Endodermal cell (in vitro differentiated cells): ENCODE measurements around the gene MRPS9. TPM values are rescaled to one million over a fixed set of nuclear protein-coding genes. Genes with fewer than 3 reads are reported as not detected.
A peak's percentile ranks its signal among the peaks of the same experiment; 100 is the strongest.

Experiments used
- DNase-seq: peaks from one replicate; pipeline ENCODE4 v3.0.0-alpha.2; 2017
- H3K27ac ChIP-seq: 2 replicates; pipeline ENCODE4 v1.5.1; 2013; ENCODE audit warnings: mild to moderate bottlenecking, low read depth, low read length, moderate library complexity
- H3K27me3 ChIP-seq: 2 replicates; pipeline ENCODE4 v1.6.1; 2013; ENCODE audit warnings: mild to moderate bottlenecking, low read length, moderate library complexity; ENCODE audit not compliant: insufficient read depth, control insufficient read depth, poor library complexity, severe bottlenecking
- H3K36me3 ChIP-seq: 2 replicates; pipeline ENCODE4 v1.7.0; 2013; ENCODE audit warnings: mild to moderate bottlenecking, low read length, moderate library complexity; ENCODE audit not compliant: control insufficient read depth, insufficient read depth
- H3K4me1 ChIP-seq: one replicate; pipeline ENCODE4 v1.7.0; 2013; ENCODE audit warnings: low read length; ENCODE audit not compliant: control insufficient read depth, insufficient read depth
- H3K4me3 ChIP-seq: 2 replicates; pipeline ENCODE4 v1.5.1; 2013; ENCODE audit warnings: mild to moderate bottlenecking, low read length, moderate library complexity
- H3K9ac ChIP-seq: 2 replicates; pipeline ENCODE4 v1.6.1; 2013; ENCODE audit warnings: mild to moderate bottlenecking, low read length, moderate library complexity; ENCODE audit not compliant: poor library complexity, severe bottlenecking; ENCODE audit errors: extremely low read depth
- H3K9me3 ChIP-seq: 2 replicates; pipeline ENCODE4 v1.6.1; 2013; ENCODE audit warnings: mild to moderate bottlenecking, low read length, moderate library complexity; ENCODE audit not compliant: control insufficient read depth
- H3K27ac Mint-ChIP-seq: 2 replicates; pipeline ENCODE4 v1.8.0; 2020; ENCODE audit warnings: mixed read lengths
- H3K27me3 Mint-ChIP-seq: 2 replicates; pipeline ENCODE4 v1.8.0; 2021; ENCODE audit warnings: mild to moderate bottlenecking, mixed read lengths; ENCODE audit not compliant: insufficient read depth
- H3K36me3 Mint-ChIP-seq: 2 replicates; pipeline ENCODE4 v1.8.0; 2020; ENCODE audit warnings: low read depth, mixed read lengths
- H3K4me1 Mint-ChIP-seq: 2 replicates; pipeline ENCODE4 v1.8.0; 2020; ENCODE audit warnings: mixed read lengths
- H3K4me3 Mint-ChIP-seq: 2 replicates; pipeline ENCODE4 v1.8.0; 2020; ENCODE audit warnings: mild to moderate bottlenecking, moderate library complexity, mixed read lengths
- H3K9me3 Mint-ChIP-seq: 2 replicates; pipeline ENCODE4 v1.8.0; 2020; ENCODE audit warnings: mild to moderate bottlenecking, mixed read lengths
- CTCF ChIP-seq: fragments of 200-600 bp; sonication (generic); conservative IDR thresholded peaks from 2 replicates; pipeline ENCODE4 v1.5.0; 2021; ENCODE audit warnings: antibody characterized with exemption, mild to moderate bottlenecking
- WGBS, 2 experiments: methylation state at CpG; one replicate each; pipeline versions ENCODE4 v1.1.5 to v1.1.7; 2013; ENCODE audit warnings: missing lambda C conversion rate in 2 of 2, mixed read lengths in 1 of 2; ENCODE audit not compliant: insufficient coverage in 1 of 2, insufficient read length in 1 of 2; 5-methylcytosine and 5-hydroxymethylcytosine counted together
- total RNA-seq, 2 donors: library from RNA; stranded (reverse); fragmentation: NEBNext Ultra II Directional in 1 of 2; extraction: Animal tissue kit (Norgen Biotek cat#: 25700) in 1 of 2; gene quantifications; 2 replicates in 1 of 2; 3 replicates in 1 of 2; pipeline ENCODE4 v1.2.1, GENCODE V29; 2021

The MRPS9 gene
- total RNA-seq, 2 donors from 2014 or later, result 43.4 to 52.1 TPM

- Mint-ChIP-seq H3K4me3 (no peak overlapping the region), H3K36me3 (peaks cover 45% of the 10 kb centered on the region), H3K4me1 (peaks cover 9% of the 10 kb centered on the region), H3K27me3 (peaks cover 3% of the 10 kb centered on the region), H3K9me3 (no peaks in the 10 kb centered on the region), H3K27ac (no peak overlapping the region)
- H3K27ac ChIP-seq, result no peak overlapping the region
- peaks cover 47% of the 10 kb centered on the region for H3K36me3 ChIP-seq
- 89 to 95% methylated on average over 8 to 9 of the region's 9 CpGs for WGBS, 2 experiments
- no peak overlapping the region for H3K9ac ChIP-seq
- H3K4me3 ChIP-seq, result no peak overlapping the region
- H3K27me3 ChIP-seq, result no peaks in the 10 kb centered on the region
- no peak for DNase-seq
- TF ChIP-seq CTCF, result no peak
- no peaks in the 10 kb centered on the region for H3K9me3 ChIP-seq
- H3K4me1 ChIP-seq, result no peaks in the 10 kb centered on the region
Observed at GRCh38 chr2:105100046-105100840, 62.4 kb downstream of the MRPS9 start.

DNA sequence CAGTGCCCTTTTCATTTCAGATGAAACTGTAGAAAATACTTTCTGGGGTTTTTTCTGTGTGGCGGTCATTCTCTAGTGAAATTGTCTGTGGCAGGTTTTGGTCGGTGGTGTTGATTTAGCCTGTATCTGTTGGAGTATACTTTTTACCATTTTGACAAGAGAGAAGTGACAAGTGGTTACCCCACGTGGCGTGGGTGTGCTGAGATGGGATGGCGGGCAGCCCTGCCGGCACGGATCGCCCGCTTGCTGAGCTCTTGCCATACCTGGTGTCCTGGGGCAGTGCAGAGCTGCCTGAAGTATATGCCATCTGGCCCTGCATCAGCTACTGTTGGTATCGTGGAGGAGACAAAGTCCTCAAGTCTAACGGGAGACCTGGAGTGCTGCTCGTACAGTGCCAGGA lies 64.1 kb downstream of the MRPS9 start:
- Mint-ChIP-seq H3K4me3 (no peak overlapping the region), H3K27me3 (peaks cover 3% of the 10 kb centered on the region), H3K4me1 (peaks cover 9% of the 10 kb centered on the region), H3K27ac (no peak overlapping the region), H3K36me3 (peaks cover 37% of the 10 kb centered on the region), H3K9me3 (no peaks in the 10 kb centered on the region)
- H3K36me3 ChIP-seq, result peaks cover 42% of the 10 kb centered on the region
- 95 to 96% methylated on average over 7 to 12 of the region's 12 CpGs for WGBS, 2 experiments
- TF ChIP-seq CTCF, result no peak
- no peak overlapping the region for H3K4me3 ChIP-seq
- H3K4me1 ChIP-seq, result no peaks in the 10 kb centered on the region
- no peaks in the 10 kb centered on the region for H3K27me3 ChIP-seq
- no peaks in the 10 kb centered on the region for H3K9me3 ChIP-seq
- no peak for DNase-seq
- H3K27ac ChIP-seq, result no peak overlapping the region
- H3K9ac ChIP-seq, result no peak overlapping the region

DNA sequence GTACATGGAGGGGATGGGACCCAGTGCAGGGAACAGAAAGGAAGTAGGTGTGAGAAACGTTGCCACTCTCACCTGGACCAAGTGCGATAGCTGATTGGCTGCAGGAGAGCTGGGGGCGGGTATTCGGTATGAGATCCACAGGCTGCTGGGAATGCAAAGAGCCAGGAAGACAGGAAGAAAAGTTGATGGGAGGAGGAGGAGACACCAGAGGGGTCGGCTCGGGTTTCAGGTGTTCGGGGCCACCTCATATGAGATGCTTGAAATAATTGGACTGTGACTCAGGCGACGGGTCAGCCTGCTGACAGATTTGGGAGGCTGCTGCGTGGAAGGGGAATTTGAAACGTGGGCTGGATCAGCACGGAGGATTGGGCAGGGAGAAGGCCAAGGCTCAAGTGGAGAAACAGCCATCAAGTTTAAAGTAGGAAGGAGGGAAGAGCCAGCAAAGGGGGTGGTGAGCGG lies 65.1 kb downstream of the MRPS9 start:
- Mint-ChIP-seq H3K27ac (peak overlapping the region; percentile 89), H3K36me3 (peaks cover 28% of the 10 kb centered on the region), H3K27me3 (peaks cover 3% of the 10 kb centered on the region), H3K9me3 (no peaks in the 10 kb centered on the region), H3K4me3 (peak overlapping the region; percentile 14), H3K4me1 (peaks cover 16% of the 10 kb centered on the region)
- Histone ChIP-seq H3K4me1 (no peaks in the 10 kb centered on the region), H3K36me3 (peaks cover 32% of the 10 kb centered on the region), H3K9ac (no peak overlapping the region), H3K27me3 (no peaks in the 10 kb centered on the region), H3K4me3 (no peak overlapping the region), H3K9me3 (no peaks in the 10 kb centered on the region), H3K27ac (no peak overlapping the region)
- no peak for TF ChIP-seq CTCF
- 54% methylated on average over 9 to 13 of the region's 13 CpGs for WGBS, 2 experiments
- peak; percentile 97 for DNase-seq
